NCI-H1930 (cell line): ENCODE measurements around the gene UGGT1.

ENCODE experiments used
- DNase-seq, 2 experiments: peaks; one replicate each; lab custom pipeline; 2025; lab: John Stamatoyannopoulos, UW

Gene UGGT1

DNA sequence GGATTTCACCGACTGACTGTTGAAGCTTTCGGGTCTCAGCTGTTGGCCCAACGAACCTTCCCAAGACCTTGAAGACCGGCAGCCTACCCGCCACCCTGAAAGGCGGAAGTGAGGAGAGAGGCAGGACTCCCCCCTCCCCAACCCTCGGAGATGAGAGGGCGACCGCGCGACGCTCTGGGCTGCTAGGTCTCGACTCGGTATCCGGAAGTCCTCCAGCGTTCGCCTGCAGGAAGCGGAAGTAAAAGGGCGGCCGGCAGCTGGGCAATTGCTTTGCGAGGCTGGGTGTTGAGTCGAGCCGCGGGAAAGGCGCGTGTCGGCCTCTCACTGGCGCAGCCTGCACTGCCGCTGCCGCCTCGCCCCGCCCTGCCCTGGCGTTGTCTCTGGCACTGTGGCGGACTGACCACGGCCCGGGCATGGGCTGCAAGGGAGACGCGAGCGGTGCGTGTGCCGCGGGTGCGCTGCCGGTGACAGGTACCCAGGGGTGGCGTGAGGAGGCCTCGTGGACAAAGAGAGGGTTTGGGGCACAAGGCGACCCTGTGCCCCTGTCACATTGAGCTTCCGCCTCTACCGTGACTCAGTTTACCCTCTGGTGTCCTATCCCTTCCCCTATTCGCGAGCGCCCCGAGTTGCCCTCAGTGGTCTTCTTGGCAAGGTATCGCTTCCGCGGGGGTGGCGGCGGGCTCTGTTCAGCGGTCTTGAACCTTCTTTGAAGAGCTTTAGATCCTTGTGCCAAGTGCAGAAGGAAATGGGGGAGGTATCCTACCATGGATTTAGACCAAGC is at the start of gene UGGT1:
TSS of gene UGGT1 (plus strand) at position 256 of the 781 bp plus-strand sequence. CDS start at position 414, 158 bp downstream.
- peak; percentile 93 to 94 for DNase-seq

DNA sequence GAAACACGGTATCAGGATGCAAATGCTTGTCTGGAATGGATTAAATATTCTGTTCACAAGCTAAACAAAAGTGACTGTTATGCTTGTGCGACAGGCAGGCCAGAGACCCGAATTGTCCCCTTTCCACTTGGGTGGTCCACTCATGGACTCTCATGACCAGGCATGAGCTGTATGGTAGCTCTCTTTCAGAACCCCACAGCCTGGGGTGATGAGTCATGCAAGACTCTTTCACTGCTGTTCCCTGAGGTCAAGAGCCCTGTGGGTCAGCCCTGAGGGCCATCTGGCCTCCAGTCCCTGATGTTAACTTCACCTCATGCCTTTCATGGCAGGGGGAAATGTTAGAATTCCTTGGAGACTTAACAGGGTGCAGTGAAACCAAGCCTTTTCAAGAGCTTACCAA is 49.4 kb upstream of the UGGT1 start:
- DNase-seq, result no peak

GRCh38 chr2:128043041-128043440 is 48.0 kb upstream of the UGGT1 start:
- DNase-seq, result no peak

- no peak for DNase-seq
Observed at GRCh38 chr2:128053331-128053730, 37.7 kb upstream of the UGGT1 start.

DNA sequence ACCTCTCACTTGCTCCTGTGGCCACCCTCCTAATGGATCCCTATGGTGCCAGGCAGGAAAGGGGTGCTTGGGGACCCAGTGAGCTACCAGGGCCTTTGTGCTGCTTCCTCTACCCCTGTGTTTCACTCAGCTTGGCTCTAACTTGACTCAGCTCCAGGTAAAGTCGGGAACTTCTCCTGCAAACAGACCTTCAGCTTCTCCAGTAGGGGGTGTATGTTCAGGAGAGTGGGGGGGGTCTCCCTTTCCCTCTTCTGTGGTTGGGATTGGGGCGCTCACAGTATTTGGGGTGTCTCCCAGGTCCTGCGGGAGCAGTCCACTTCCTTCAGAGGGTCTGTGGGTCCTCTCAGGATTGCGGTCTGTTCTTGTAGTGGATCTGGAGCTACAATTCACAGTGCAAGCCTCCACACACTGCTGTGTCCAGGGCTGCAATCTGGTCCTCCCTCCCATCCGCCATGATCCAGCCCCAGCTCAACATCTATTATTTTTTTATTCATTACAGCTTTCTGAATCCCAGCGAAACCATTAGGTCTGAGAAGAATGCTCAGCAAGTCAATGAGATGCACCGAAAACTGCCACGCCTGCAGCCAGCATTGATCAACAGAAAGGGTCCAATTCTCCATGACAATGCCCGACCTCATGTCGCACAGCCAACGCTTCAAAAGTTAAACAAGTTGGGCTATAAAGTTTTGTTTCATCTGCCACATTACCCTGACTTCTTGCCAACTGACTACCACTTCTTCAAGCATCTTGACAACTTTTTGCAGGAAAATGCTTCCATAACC is 36.7 kb upstream of the UGGT1 start:
- DNase-seq, result no peak

- DNase-seq, result no peak
Observed at GRCh38 chr2:128057334-128057733, 33.7 kb upstream of the UGGT1 start.

DNA sequence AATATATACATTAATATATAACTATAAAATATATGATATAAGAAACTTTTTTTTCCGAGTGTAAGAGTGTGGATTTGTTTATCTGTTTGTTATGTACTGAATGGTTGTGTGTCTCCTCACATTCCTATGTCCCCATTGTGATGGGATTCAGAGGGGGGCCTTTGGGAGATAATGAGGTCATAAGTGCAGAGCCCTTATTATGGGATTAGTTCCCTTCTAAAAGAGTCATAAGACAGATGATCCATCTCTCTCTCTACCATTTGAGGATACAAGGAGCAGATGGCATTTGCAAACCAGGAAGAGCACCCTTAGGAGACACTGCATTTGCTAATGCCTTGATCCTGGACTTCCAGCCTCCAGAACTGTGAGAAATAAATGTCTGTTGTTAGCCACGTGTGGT is 32.9 kb upstream of the UGGT1 start:
- no peak for DNase-seq

GRCh38 chr2:128062571-128062970 is 28.4 kb upstream of the UGGT1 start:
- no peak for DNase-seq

DNA sequence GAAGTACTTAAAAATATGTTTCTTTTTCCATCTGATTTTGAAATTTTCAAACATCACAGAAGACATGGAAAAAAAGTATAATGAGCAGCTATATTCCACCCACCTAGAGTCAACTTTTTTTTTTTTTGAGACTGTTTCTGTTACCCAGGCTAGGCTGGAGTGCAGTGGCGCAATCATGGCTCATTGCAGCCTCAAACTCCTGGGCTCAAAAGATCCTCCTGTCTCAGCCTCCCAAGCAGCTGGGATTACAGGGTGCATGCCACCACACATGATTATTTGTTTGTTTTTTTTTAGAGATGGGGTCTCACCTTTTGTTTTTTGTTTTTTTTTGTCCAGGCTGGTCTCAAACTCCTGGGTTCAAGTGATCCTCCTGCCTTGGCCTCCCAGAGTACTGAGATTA is 26.6 kb upstream of the UGGT1 start:
- DNase-seq, result no peak

GRCh38 chr2:128069769-128070168 is 21.2 kb upstream of the UGGT1 start:
- no peak for DNase-seq

DNA sequence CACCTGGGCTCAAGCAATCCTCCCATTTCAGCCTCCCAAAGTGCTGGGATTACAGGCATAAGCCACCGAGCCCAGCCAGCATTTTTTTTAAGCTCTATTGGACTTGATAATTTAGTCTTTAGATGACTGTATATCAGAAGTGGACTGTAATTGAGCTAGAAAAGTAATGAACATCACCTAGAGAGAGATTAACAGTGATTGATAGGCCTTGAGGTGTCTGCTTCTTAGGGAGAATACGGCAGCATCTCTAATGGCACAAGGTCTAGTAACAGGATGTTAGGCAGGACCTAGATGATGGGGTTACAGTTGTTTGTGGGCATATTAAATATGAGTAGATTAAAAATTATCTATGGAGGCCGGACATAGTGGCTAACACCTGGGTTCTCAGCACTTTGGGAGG is 17.7 kb upstream of the UGGT1 start:
- DNase-seq, result no peak

DNA sequence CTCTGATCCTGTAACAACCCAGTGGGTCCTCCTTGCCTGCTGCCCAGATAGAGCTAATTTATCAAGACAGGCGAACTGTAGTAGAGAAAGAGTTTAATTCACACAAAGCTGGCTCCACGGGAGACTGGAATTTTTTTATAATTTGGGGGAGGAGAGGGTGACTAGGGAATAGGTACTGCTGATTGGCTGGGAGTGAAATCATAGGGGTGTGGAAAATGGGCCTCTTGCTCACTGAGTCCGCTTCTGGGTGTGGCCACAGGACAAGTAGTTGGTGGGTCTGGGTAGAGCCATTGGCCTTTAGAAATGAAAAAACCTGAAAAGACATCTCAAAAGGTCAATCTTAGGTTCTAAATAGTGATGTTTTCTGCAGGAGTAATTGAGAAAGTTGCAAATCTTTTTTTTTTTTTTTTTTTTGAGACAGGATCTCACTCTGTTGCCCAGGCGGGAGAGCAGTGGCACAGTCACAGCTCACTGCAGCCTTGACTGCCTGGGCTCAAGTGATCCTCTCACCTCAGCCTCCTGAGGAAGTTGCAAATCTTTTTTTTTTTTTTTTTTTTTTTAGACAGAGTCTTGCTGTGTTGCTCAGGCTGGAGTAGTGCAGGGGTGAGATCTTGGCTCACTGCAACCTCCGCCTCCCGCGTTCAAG is 14.4 kb upstream of the UGGT1 start:
- no peak for DNase-seq

- no peak for DNase-seq
Observed at GRCh38 chr2:128084757-128085156, 6.2 kb upstream of the UGGT1 start.

DNA sequence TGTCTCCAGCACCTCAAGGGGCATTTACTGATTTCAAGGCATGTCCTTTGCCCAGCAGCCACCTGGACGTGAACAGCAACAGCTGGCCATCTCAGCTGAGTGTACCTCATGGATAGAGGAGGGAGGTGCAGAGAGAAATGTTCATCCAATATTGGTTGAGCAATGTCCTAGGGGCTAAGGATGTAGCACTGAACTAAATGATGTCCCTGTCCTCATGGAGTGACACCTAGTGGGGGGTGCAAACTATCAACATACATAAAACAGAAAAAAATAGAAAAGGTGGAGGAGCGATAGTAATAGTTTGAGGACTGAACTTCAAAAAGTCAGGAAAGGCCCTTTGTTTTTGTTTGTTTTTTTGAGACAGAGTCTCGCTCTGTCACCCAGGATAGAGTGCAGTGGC is 4.8 kb upstream of the UGGT1 start:
- no peak for DNase-seq

GRCh38 chr2:128090575-128090944 is 440 bp upstream of the UGGT1 start:
- DNase-seq, result no peak

DNA sequence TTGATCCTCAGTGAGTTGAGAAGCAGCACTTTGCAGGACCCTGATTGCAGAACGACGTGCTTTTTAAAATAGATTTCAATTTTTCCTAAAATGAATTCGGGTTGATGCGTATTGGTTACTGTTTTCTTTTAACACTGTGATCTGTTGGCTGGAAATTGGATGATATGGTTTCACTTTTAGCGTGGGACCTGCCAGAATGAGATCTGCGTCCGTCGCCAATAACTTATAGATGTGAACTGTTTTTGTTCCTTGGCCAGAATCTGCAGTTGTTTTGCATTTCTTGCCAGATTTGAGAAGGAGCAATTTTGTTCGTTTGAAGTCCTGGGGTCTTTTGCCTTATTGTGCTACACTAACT is 703 bp downstream of the UGGT1 start:
- no peak for DNase-seq

- DNase-seq, result no peak
Observed at GRCh38 chr2:128092656-128093055, 1.7 kb downstream of the UGGT1 start.

GRCh38 chr2:128093762-128094161 is 2.8 kb downstream of the UGGT1 start:
- DNase-seq, result no peak

DNA sequence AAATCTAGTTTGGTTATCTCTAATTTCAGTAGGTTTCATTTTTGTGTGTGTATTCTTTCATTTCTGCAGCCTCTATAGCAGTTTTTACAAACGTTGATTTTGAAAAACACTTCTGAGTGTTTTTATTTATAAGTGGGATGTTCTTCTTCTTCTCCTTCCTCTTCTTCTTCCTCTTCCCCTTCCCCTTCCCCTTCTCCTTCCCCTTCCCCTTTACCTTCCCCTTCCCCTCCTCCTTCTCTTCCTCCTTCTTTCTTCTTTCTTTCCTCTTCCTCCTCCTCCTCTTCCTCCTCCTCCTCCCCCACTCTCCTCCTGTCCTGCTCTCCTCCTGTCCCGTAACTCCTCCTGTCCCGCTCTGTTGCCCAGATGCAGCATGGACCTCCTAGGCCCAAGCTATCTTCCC is 4.2 kb downstream of the UGGT1 start:
- no peak for DNase-seq

- DNase-seq, result no peak
Observed at GRCh38 chr2:128103407-128103806, 12.4 kb downstream of the UGGT1 start.

- no peak for DNase-seq
Observed at GRCh38 chr2:128105072-128105471, 14.1 kb downstream of the UGGT1 start.

- DNase-seq, result no peak
Observed at GRCh38 chr2:128108166-128108565, 17.2 kb downstream of the UGGT1 start.

DNA sequence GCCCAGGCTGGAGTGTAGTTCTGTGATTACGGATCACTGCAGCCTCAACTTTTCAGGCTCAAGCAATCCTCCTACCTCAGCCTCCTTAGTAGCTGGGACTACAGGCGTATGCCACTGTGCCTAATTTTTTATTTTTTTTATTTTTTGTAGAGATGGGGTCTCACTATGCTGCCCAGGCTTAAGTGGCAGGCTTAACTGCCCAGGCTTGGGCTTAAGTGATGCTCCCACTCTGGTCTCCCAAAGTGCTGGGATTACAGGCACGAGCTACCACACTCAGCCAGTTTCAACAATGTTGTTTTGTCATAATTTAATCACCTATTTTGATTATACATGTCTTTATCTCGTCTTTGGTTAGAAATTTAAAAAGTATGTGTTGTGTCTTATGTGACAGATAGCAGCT is 18.2 kb downstream of the UGGT1 start:
- DNase-seq, result no peak
